ENCODE data around the gene DCPS.
"Not testable (repeated sequence)": the region's sequence is repeated elsewhere in the genome, so short reads cannot be mapped to it uniquely, and the experiment has no call there.

DCPS gene, protein sequence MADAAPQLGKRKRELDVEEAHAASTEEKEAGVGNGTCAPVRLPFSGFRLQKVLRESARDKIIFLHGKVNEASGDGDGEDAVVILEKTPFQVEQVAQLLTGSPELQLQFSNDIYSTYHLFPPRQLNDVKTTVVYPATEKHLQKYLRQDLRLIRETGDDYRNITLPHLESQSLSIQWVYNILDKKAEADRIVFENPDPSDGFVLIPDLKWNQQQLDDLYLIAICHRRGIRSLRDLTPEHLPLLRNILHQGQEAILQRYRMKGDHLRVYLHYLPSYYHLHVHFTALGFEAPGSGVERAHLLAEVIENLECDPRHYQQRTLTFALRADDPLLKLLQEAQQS

DNA sequence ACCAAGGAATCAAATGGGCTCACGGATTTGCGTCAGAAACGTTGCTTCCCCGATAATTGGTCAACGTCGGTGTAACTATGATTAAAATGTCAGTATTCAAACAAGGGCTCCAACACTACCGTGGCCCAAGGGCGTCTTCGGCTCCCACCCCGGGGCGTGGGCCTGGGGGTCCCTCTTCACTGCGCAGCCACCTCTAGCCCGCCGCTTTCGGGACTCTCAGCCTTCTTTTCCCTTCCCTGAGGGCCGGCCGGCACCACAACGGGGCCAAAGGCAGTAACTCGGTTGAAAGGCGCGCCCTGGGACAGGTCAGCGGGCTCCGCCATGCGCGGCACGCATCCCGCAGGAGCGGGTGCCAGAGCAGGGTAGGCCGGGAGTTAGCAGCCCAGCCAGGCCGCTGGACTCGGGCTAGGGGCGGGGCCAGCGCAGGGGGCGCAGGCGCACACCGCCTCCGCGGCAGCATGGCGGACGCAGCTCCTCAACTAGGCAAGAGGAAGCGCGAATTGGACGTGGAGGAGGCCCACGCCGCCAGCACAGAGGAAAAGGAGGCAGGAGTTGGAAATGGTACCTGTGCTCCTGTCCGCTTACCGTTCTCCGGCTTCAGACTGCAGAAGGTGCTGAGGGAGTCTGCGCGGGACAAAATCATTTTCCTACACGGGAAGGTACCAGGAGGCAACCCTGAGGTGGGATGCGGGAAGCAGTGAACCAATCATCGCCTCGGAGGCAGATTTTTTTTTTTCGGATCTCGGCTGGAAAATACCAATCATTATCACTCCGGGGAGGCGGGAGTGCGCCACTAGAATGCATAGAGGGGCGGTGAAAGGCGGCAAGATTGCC, at the start of gene DCPS:
Gene DCPS, plus strand, starts transcription at position 438 of the 834 bp plus-strand sequence. Its CDS starts 21 bp downstream, at position 459.
- peak; percentile 84 to 88 for DNase-seq

DNA sequence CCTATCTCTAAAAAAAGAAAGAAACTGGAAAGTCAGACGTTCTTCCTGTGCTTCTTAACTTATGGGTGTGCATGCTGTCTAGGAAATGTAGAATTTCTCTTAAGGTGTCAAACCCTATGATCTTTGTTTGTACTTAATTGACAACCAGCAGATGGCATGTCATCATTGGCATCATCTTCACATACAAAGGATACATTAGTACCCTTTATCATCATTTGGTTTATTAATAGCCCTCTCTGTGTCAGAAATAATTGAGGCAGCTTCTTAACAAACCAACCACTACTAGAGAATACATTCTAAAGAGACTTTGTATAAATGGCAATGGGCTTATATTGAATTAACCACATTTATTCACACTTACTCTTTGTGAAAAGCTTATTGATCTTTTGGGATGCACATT, 49.0 kb upstream of the DCPS start:
- no peak for DNase-seq

DNA sequence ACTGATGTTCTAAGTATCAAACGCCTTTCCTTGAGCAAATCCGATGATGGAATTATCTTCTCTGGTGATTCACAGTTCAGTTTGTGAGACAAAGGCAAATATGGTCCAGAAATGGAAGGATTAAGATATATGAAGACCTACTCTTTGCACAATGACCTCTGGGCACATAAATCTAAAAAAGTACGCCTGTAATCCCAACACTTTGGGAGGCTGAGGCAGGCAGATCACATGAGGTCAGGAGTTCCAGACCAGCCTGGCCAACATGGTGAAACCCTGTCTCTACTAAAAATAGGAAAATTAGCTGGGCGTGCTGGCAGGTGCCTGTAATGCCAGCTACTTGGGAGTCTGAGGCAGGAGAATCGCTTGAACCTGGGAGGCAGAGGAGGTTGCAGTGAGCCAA, 48.4 kb upstream of the DCPS start:
- DNase-seq: not testable (repeated sequence)

DNA sequence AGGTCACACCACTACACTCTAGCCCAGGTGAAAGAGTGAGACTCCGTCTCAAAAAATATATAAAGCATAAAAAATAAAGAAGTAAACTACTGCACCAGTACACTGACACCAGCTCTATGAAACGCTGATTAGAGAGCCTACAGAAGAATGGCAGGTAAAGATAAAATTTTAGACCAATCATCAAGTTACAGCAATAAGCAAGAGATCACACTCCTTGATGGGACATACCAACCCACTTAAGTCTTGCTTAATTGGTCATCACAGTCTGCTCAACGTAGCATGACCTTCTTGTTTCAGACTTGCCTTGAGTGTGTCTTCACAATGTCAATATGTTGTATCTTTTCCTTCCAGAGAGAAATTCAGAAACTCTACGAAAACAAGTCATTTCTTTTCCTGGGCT, 47.6 kb upstream of the DCPS start:
- DNase-seq: no peak

DNA sequence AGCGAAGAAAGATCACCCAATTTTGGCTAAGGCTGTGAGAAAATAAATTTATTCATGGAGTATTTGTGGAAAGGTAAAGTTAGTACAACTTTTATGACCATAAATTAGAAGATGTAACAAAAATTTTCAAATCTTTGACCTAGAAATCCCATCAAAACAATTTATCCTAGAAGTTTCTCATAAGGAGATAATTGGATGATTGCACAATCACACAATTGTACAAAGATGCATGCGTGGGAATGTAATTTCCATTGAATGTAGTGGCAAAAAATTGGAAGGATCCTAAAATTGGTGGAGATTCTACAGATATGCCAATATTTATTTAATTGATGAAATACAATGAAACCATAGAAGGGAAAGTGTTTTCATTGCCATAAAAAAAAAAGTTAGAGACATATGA, 46.7 kb upstream of the DCPS start:
- no peak for DNase-seq

DNA sequence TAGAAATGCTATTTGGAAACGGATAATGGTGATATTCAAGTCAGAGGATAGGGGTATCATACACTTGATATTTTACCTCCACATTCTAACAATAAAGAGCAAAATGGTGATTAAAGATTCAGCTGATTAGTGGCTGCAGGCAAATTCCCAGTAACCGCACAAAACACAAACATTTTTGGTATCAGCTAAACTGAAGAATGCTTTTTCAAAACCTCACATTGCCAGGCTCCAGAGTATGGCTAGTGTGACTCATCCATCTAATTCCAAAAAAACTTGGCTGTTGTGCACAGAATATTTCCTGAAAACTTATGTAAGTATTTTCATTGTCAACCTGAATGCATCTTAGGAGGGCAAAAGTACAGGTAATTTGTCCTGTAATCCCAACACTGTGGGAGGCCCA, 46.1 kb upstream of the DCPS start:
- no peak for DNase-seq

DNA sequence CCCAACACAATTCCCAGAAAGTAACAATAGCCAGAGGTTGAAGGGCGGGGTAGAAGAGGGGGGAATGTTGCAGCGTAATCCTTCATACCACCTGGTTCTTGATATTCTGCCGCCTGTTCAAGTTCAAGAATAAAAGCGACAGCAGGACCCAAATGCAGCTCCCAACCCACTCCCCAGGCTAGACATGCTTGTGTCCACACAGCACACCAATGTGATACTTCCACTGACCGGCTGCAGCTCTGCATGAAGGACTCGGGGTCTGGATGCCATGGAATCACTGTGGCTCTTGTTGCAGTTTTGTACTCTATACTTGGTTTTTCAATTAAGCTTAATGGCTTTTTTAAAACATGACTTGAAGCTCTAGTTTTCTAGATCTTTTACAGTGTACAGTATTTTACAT, 41.6 kb upstream of the DCPS start:
- no peak for DNase-seq

DNA sequence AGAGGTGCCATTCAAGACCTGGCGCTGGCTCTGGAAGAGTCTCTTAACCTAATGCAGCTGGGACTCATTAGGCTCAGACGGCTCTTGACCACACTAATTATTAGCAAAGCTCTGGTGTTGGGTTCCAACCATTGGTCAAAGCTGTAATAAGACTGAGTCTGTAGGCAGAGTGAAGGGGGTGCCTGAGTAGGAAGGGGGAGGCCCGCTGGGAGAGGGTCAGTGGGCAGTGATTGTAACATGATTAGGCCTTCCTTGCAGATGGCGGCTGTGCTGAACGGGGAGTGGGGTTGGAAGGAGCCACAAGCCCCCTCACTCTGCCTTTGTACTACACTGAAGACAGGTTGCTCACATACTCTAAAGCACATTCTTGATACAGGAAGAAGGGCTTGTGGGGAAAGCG, 40.4 kb upstream of the DCPS start:
- no peak for DNase-seq

DNA sequence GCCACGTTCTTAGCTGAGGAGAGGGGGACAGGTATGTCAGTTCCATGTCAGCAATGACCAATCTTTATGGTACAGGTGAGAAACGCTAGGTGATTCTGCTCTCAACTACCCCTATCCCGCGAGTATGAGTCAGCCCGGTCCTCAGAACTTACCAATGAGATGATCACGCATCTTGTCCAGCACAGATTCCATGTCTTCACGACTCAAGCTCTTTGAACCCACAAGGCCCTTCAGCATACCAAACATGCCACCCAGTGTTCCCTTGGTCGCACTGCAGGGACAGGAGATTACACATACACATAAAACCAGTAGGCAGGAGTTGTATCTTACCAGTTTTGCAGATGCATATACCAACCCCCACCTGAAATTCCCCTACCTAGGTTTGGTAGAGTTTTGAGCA, 38.0 kb upstream of the DCPS start:
- no peak for DNase-seq

DNA sequence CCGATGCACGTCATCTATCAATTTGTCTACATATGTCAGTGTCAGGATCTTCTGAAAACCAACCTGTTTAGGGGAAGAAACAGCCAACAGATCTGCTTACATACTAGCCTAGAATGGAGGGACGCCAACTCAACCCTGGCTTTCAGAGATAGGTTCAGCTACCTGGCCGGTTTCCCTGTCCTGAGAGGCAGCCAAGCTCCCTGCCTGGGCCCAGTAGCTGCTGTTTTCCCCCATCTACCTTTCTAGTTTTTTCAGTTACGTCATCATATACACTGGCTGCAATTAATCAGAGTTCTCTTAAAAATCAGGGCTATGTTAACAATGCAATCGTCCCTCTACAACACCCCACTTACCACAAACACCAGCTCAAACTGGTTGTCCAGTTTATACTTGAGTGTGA, 36.2 kb upstream of the DCPS start:
- no peak for DNase-seq

DNA sequence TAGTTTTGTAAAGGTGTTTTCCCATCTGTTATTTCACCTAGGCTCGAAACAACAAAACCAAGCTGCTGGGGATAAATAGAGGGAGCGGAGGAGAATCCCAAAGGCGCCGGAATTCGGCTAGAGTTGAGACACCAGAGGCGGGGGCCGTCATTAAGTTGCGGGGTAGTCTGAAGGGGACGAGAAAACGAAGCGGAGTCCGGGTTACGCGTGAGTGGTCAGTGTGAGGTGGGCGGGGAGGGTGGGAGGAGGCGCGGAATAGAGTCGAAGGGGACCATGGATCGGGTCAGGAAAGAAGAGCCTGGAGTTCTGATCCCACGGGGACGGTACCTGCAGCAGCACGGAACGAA, 35.5 kb upstream of the DCPS start:
- peak in 1 of 2 donors; percentile 6 for DNase-seq

DNA sequence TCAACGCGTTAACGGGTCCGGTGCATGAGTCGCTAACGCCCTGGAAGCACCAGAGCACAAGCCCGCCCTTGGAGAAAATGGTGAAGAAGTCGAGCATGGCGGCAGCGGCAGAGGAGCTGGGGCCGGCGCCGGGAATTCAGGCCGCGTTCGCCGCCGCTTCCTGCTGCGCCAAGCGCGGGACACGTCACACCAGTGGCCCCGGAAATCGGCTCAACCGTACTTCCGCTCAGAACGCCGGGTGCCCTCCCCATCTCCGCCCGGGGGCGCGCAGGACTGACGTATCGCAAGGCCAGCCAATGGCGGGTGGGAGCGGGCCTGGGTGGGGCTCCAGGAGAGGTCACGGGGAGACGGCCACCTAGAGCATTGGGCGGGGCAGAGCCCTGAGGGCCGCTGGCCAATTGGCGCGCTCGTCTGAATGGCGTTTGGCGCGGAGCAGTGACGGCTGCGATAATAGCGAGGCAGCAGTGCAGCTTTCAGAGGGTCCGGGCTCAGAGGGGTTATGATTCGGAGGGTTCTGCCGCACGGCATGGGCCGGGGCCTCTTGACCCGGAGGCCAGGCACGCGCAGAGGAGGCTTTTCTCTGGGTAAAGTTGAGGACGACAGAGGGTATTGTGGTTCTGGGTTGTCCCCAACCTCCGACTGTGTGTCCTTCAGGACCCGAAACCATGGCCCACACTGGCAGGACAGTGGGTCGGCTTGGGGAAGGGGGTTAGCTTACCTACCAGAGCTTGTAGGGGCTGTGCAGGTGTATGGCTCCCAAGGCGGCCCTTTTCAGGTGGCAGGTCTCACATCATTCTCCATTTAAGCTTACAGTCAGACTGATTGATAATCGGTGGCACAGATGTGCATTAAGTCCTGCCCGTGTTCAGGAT, 34.9 kb upstream of the DCPS start, which contains the start of the genes FOXRED1 and SRPRA:
Gene FOXRED1, plus strand, starts transcription at position 447 of the 872 bp plus-strand sequence. Its CDS starts 53 bp downstream, at position 500.
Gene SRPRA, minus strand, starts transcription at position 188 of the 872 bp plus-strand sequence. Its CDS starts 91 bp downstream, at position 97.
- DNase-seq: peak; percentile 99

DNA sequence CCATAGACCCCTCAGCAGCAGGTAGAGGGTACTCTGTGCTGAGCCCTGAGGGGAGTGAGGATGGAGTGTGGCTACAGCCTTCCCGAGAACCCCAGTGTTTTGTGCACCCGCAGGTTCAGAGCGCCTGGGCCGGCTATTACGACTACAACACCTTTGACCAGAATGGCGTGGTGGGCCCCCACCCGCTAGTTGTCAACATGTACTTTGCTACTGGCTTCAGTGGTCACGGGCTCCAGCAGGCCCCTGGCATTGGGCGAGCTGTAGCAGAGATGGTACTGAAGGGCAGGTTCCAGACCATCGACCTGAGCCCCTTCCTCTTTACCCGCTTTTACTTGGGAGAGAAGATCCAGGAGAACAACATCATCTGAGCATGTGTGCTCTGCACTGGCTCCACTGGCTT, 26.5 kb upstream of the DCPS start:
- DNase-seq: no peak

DNA sequence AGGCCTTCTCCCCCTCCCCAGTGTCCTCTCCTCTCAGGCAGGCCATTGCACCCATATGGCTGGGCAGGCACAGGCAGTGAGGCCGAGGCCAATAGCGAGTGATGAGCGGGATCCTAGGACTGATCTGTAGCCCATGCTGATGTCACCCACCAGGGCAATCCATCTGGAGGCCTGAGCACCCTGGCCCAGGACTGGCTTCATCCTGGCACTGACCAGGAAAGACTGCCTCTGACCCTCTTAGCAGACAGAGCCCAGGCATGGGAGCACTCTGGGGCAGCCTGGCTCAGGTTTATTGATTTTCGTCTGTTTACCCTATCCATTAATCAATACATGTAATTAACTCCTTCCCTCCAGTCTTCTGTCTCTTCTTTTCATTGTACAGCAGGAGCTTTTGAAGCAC, 26.1 kb upstream of the DCPS start:
- no peak for DNase-seq

DNA sequence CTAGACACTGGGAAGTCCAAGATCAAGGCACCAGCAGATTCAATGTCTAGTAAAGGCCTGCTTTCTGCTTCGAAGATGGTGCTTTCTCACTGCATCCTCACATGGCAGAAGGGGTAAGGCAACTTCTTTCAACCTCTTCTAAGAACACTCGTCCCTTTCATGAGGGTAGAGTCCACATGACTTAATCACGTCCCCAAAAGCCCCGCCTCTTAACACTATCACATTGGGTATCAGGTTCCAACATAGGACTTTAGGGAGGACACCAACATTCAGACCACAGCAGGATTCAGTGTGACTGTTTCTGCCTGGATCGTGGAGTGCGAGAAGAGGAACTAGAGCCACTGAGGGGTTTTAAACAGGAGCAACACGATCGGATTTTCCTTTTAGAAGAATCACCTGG, 24.7 kb upstream of the DCPS start:
- no peak for DNase-seq

DNA sequence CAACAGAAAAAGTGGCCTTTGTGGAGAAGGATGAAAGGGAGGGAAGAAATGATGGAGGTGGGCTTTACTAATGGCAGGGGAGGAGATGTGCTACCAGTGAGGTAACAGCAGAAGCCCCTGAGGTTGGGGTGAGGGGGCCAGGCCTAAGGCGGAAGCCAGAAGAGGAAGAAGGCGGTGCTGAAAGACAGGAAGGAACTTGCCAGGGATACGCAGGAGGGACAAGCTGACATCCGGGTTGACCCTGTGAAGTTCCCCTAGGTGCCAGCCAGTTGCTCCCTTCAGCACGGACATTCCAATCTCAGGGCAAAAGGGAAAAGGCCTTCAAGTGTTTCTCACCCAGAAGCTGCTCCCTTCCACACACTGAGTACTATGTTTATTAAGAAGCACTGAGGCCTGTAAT, 23.3 kb upstream of the DCPS start:
- DNase-seq: peak in 1 of 2 donors; percentile 28

DNA sequence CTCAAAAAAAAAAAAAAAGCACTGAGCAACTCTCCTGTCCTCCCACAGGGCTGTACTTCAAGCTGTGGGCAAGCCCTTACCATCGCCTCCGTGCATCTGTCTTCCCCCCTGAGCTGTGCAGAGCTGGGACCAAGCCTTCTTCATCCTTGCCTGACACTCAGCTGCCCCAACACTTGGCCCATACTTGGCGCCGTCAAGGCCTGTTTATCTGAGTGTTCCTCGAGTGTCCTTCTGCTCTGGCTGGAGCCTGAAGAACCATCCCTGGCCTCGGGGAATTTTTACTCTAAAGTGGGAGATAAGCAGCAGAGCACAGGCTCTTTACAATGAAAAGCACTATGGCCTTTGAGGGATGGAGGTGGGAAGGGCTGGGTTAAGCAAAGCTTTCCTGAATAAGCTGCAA, 22.6 kb upstream of the DCPS start:
- DNase-seq: no peak

DNA sequence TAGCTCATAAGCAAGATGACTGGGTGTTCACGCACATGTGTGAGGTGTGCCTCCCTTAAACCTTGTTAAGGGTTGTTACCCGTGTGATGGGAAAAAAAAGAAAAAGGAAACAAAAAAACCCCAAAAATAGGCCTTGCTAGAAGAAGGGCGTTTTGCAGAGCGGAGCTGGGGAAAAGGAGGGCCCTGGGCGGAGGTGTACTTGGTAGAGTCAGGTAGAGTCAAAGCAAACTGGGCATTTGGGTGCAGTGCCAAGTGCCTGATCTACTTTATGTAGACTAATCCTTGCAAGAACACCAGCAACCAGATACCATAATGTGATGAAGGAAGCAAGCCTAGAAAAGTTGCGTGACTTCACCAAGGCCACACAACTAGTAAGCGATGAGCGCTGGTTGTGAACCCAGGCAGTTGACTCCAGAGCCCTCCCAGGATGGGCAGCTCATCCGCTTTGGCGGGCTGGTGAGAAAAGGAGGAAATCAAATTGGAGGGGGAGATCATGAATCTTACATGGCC, 22.1 kb upstream of the DCPS start:
- DNase-seq: no peak

DNA sequence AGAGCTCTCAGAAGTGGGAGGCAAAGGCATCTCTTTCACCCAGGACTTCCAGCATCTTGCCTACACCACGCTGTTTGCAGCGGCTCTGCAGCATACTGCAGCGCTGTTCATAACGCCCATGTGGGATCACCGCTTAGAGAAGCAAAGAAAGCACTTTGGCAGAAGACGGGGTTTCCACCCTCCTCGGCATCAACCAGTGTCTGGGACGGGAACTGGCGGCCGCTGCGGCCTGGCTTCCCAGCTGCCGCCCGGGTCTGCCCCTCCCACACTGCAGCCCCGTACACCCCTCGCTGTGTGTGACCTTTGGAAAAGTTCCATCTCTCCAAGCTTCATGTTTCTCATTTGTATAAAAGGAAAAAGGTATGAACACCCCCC, 21.5 kb upstream of the DCPS start:
- DNase-seq: peak; percentile 50 to 55

DNA sequence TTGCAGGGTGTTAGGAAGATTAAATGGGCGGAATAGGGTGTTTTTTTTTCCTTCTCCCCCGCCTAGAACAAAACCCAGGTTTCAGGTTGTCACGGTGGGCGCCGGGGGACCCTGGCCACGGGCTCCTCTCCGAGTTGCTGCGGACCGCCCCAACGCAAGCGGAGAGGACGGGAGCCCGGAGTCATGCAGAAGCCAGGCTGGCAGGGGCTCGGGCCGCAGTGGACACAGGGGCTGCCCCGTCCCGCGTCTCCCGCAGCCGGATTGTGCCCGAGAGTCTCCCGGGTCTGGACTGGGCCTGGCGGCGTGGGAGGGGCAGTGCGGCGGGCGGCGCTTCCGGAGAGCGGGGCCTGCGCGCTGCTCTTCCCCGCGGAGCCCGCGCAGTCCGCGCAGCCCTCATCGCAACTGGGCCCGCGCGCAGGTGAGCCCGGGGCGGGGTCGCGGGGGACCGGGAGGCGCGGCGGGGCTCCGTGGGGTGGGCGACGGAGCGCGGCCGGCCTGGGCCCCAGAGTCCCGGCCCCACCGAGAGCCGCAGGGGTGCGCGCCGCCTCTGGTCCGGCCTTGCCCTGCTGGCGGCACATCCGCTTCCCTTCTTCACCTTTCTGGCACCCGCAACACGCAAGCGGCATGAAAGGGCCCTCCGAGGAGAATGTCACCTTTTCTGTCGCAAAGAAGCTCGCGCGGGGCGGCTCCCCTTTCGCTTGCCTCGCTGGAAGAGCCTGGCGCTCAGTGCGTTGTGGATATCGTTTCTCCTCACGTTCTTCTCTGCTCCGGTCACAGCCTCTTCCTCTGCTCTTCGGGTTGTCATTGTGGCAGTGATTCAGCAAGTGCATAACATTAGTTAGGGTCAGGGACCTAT, 20.9 kb upstream of the DCPS start, which contains the start of gene TIRAP:
Gene TIRAP, plus strand, starts transcription at position 358 of the 856 bp plus-strand sequence. CDS start 7,802 bp downstream, outside the sequence.
- DNase-seq: peak; percentile 48 to 52

DNA sequence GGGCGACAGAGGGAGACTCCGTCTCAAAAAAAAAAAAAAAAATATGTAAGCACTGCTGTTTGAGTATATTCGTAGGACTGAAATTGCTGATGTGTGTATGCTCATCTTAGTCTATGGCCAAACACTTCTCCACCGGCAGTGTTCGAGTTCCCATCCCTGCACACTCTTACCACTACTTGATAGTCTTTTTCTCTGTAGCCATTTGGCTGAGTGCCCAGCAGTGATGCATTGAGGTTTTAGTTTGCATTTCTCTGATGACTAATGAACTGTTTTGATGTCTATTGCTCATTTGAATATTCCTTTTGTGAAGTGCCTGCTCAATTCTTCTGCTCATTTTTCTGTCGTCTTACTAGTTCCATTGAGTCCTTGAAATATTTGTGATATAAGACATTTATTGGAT, 19.0 kb upstream of the DCPS start:
- DNase-seq: peak; percentile 86 to 94

DNA sequence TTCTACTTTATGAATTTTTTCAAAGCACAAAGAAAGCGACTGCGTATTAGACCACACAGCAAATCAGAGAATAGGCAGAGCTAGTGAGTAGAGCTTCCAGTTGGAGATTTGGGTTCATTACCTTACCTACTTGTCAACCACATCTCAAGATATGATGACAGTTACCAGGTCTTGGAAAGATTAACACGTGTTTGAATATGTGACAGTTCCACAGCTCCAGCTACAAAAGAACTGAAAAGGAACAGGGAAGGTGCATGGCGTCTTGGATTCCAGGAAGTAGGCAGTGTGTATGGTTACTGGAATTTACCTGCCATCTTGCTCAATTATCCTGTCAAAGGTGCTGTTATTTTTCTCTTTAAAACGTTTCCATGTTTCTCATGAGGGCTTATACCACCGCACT, 15.6 kb upstream of the DCPS start:
- DNase-seq: no peak
